ENCODE results near the gene FRMD1. TPM values are rescaled to one million over a fixed set of nuclear protein-coding genes. Genes with fewer than 3 reads are reported as not detected.

The FRMD1 gene
- total RNA-seq, 3 donors from 2014 or later (not counting 1 experiment from before 2014, with no cell fraction given): not detected

GRCh38 chr6:168050225-168050880 is 28.7 kb downstream of the FRMD1 start:
- Histone ChIP-seq H3K4me3 (ENCODE audit: low read length) (no peak overlapping the region), H3K4me1 (ENCODE audit: control insufficient read depth, insufficient read depth, low read length) (no peaks in the 10 kb centered on the region), H3K27ac (ENCODE audit: low read length) (no peak overlapping the region), H3K9me3 (ENCODE audit: control insufficient read depth, insufficient read depth, low read length) (no peaks in the 10 kb centered on the region), H3K36me3 (ENCODE audit: control insufficient read depth, insufficient read depth, low read length) (no peaks in the 10 kb centered on the region), H3K27me3 (ENCODE audit: control insufficient read depth, insufficient read depth, low read length) (no peaks in the 10 kb centered on the region)
- Mint-ChIP-seq H3K27me3 (ENCODE audit: low read depth in 2 of 2) (no peaks in the 10 kb centered on the region), H3K4me3 (no peak overlapping the region), H3K36me3 (no peaks in the 10 kb centered on the region), H3K27ac (no peak overlapping the region), H3K4me1 (no peaks in the 10 kb centered on the region), H3K9me3 (no peaks in the 10 kb centered on the region)
- DNase-seq (no peak), ATAC-seq (no peak)
- intact Hi-C loops (cut with micrococcal nuclease): no loop called here
- TF ChIP-seq CTCF (IDR thresholded peaks at IDR 0.05): no peak
- WGBS (ENCODE audit: insufficient coverage): 91% methylated on average over 27 of the region's 27 CpGs

GRCh38 chr6:168049706-168050224 is 29.2 kb downstream of the FRMD1 start:
- H3K4me3 Mint-ChIP-seq: no peak overlapping the region
- no peak for TF ChIP-seq CTCF (IDR thresholded peaks at IDR 0.05)
- Histone ChIP-seq H3K4me3 (ENCODE audit: low read length) (no peak overlapping the region), H3K27me3 (ENCODE audit: control insufficient read depth, insufficient read depth, low read length) (no peaks in the 10 kb centered on the region), H3K9me3 (ENCODE audit: control insufficient read depth, insufficient read depth, low read length) (no peaks in the 10 kb centered on the region), H3K27ac (ENCODE audit: low read length) (no peak overlapping the region), H3K36me3 (ENCODE audit: control insufficient read depth, insufficient read depth, low read length) (no peaks in the 10 kb centered on the region), H3K4me1 (ENCODE audit: control insufficient read depth, insufficient read depth, low read length) (no peaks in the 10 kb centered on the region)
- 90% methylated on average over 19 of the region's 21 CpGs for WGBS (ENCODE audit: insufficient coverage)
- intact Hi-C loops (cut with micrococcal nuclease): no loop called here
- ATAC-seq: no peak
- H3K36me3 Mint-ChIP-seq: no peaks in the 10 kb centered on the region
- H3K9me3 Mint-ChIP-seq: no peaks in the 10 kb centered on the region
- H3K27me3 Mint-ChIP-seq (ENCODE audit: low read depth in 2 of 2): no peaks in the 10 kb centered on the region
- DNase-seq: no peak
- H3K4me1 Mint-ChIP-seq: no peaks in the 10 kb centered on the region
- no peak overlapping the region for H3K27ac Mint-ChIP-seq

- H3K4me1 Mint-ChIP-seq: no peaks in the 10 kb centered on the region
- no peaks in the 10 kb centered on the region for H3K9me3 ChIP-seq (ENCODE audit: control insufficient read depth, insufficient read depth, low read length)
- H3K4me3 Mint-ChIP-seq: no peak overlapping the region
- DNase-seq (no peak), ATAC-seq (no peak)
- no peaks in the 10 kb centered on the region for H3K27me3 Mint-ChIP-seq (ENCODE audit: low read depth in 2 of 2)
- H3K36me3 ChIP-seq (ENCODE audit: control insufficient read depth, insufficient read depth, low read length): no peaks in the 10 kb centered on the region
- TF ChIP-seq CTCF (IDR thresholded peaks at IDR 0.05): no peak
- WGBS (ENCODE audit: insufficient coverage): 92% methylated on average over 19 of the region's 20 CpGs
- no peak overlapping the region for H3K27ac Mint-ChIP-seq
- H3K27me3 ChIP-seq (ENCODE audit: control insufficient read depth, insufficient read depth, low read length): no peaks in the 10 kb centered on the region
- H3K36me3 Mint-ChIP-seq: no peaks in the 10 kb centered on the region
- intact Hi-C loops (cut with micrococcal nuclease): no loop called here
- no peak overlapping the region for H3K4me3 ChIP-seq (ENCODE audit: low read length)
- no peaks in the 10 kb centered on the region for H3K4me1 ChIP-seq (ENCODE audit: control insufficient read depth, insufficient read depth, low read length)
- H3K27ac ChIP-seq (ENCODE audit: low read length): no peak overlapping the region
- no peaks in the 10 kb centered on the region for H3K9me3 Mint-ChIP-seq
Observed at GRCh38 chr6:168049277-168049676, 29.7 kb downstream of the FRMD1 start.

GRCh38 chr6:168048724-168049025 is 30.3 kb downstream of the FRMD1 start:
- no peaks in the 10 kb centered on the region for H3K36me3 Mint-ChIP-seq
- no peaks in the 10 kb centered on the region for H3K27me3 Mint-ChIP-seq (ENCODE audit: low read depth in 2 of 2)
- no peaks in the 10 kb centered on the region for H3K4me1 Mint-ChIP-seq
- no peaks in the 10 kb centered on the region for H3K9me3 Mint-ChIP-seq
- Histone ChIP-seq H3K4me3 (ENCODE audit: low read length) (no peak overlapping the region), H3K27me3 (ENCODE audit: control insufficient read depth, insufficient read depth, low read length) (no peaks in the 10 kb centered on the region), H3K9me3 (ENCODE audit: control insufficient read depth, insufficient read depth, low read length) (no peaks in the 10 kb centered on the region), H3K27ac (ENCODE audit: low read length) (no peak overlapping the region), H3K36me3 (ENCODE audit: control insufficient read depth, insufficient read depth, low read length) (no peaks in the 10 kb centered on the region), H3K4me1 (ENCODE audit: control insufficient read depth, insufficient read depth, low read length) (no peaks in the 10 kb centered on the region)
- no peak for TF ChIP-seq CTCF (IDR thresholded peaks at IDR 0.05)
- H3K4me3 Mint-ChIP-seq: no peak overlapping the region
- 94% methylated on average over 10 of the region's 10 CpGs for WGBS (ENCODE audit: insufficient coverage)
- DNase-seq (no peak), ATAC-seq (no peak)
- H3K27ac Mint-ChIP-seq: no peak overlapping the region
- intact Hi-C loops (cut with micrococcal nuclease): no loop called here

Measured in natural killer cell (primary cell).